Mammary epithelial cell (primary cell): ENCODE results near the gene IRX2.

ENCODE experiments used
- CTCF ChIP-seq, 2 donors: IDR thresholded peaks in 1 of 2; conservative IDR thresholded peaks in 1 of 2; 2 replicates each; pipeline ENCODE4 v1.5.1; 2011 to 2012; ENCODE audit warnings: inconsistent platforms in 2 of 2, low read length in 2 of 2, mild to moderate bottlenecking in 2 of 2, control low read depth in 1 of 2, low read depth in 1 of 2; ENCODE audit not compliant: insufficient read depth in 1 of 2; ENCODE audit errors: extremely low read depth in 1 of 2
- EZH2 ChIP-seq: IDR thresholded peaks from 2 replicates; pipeline ENCODE4 v1.6.1; 2012; ENCODE audit warnings: low read length, inconsistent platforms, borderline replicate concordance

- TF ChIP-seq CTCF (conservative IDR thresholded peaks at IDR 0.05 in 1 of 2, IDR thresholded peaks at IDR 0.05 in 1 of 2; ENCODE audit: extremely low read depth in 1 of 2, insufficient read depth in 1 of 2, low read depth in 1 of 2, low read length in 2 of 2) (no peak), EZH2 (no peak)
Observed at GRCh38 chr5:2740876-2741555, 10.5 kb downstream of the IRX2 start.
